ENCODE results near the gene TLE2. TPM values are rescaled to one million over a fixed set of nuclear protein-coding genes. Genes with fewer than 3 reads are reported as not detected.
A peak's percentile ranks its signal among the peaks of the same experiment; 100 is the strongest.

Gene TLE2
- polyA plus RNA-seq, 3 donors, result not detected

DNA sequence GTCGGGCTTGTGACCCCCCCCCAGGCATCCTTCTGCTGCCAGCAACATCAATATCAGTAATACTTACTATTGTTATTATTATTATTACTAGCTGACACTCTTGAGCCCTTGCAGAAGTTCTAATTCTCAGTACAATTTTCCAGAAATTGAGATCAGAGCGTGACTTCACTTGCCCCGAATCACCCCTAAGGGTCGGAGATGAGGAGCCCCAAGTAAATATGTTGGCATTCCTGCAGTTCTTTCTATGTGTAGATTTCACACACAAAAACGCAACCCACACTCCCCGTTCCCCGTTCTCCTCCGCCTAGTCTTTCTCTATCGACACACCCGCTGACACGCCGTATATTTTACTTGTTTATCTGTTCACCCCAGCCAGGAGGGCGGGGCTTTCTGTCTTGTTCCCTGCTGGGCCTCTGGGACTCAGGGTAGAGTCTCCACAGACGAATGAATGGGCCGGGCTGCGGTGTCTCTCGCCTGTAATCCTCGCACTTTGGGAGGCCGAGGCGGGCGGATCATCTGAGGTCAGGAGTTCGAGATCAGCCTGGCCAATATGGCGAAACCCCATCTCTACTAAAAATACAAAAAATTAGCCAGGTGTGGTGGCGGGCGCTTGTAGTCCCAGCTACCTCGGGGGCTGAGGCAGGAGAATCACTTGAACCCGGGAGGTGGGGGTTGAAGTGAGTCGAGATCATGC lies 18.6 kb upstream of the TLE2 start:
- H3K4me1 Mint-ChIP-seq, result peaks cover 7% of the 10 kb centered on the region
- Histone ChIP-seq H3K27me3 (ENCODE audit: control insufficient read depth in 2 of 2, insufficient read depth in 2 of 2, low read length in 2 of 2) (peaks cover 11 to 38% of the 10 kb centered on the region in 2 donors), H3K9me3 (replicated peaks in 1 of 2; ENCODE audit: control insufficient read depth in 1 of 2, insufficient read depth in 1 of 2, low read length in 2 of 2) (no peaks in the 10 kb centered on the region), H3K36me3 (replicated peaks in 1 of 2; ENCODE audit: control insufficient read depth in 1 of 2, insufficient read depth in 2 of 2, low read length in 2 of 2) (no peaks in the 10 kb centered on the region), H2AFZ (ENCODE audit: insufficient read depth, low read depth, low read length, poor library complexity, severe bottlenecking) (peak overlapping the region; percentile 56), H3K27ac (ENCODE audit: low read depth in 1 of 2, low read length in 2 of 2) (no peak overlapping the region), H3K79me2 (ENCODE audit: insufficient read depth, low read length) (no peaks in the 10 kb centered on the region), H3K9ac (ENCODE audit: insufficient read depth, low read length, poor library complexity, severe bottlenecking) (no peak overlapping the region), H3K4me3 (replicated peaks in 1 of 3; ENCODE audit: low read depth in 2 of 3, low read length in 3 of 3) (peak overlapping the region in 1 of 3 experiments; percentile 48), H4K20me1 (ENCODE audit: insufficient read depth, low read length) (peaks cover 1% of the 10 kb centered on the region), H3K4me1 (ENCODE audit: control insufficient read depth in 1 of 2, insufficient read depth in 2 of 2, low read length in 2 of 2) (peaks cover 6 to 11% of the 10 kb centered on the region in 2 donors), H3K4me2 (replicated peaks; ENCODE audit: extremely low read depth, low read length, poor library complexity, severe bottlenecking) (peak overlapping the region; percentile 66)
- peaks cover 0 to 13% (median 3%) of the 10 kb centered on the region in 7 donors for H3K9me3 Mint-ChIP-seq
- TF ChIP-seq, protein P1, sequence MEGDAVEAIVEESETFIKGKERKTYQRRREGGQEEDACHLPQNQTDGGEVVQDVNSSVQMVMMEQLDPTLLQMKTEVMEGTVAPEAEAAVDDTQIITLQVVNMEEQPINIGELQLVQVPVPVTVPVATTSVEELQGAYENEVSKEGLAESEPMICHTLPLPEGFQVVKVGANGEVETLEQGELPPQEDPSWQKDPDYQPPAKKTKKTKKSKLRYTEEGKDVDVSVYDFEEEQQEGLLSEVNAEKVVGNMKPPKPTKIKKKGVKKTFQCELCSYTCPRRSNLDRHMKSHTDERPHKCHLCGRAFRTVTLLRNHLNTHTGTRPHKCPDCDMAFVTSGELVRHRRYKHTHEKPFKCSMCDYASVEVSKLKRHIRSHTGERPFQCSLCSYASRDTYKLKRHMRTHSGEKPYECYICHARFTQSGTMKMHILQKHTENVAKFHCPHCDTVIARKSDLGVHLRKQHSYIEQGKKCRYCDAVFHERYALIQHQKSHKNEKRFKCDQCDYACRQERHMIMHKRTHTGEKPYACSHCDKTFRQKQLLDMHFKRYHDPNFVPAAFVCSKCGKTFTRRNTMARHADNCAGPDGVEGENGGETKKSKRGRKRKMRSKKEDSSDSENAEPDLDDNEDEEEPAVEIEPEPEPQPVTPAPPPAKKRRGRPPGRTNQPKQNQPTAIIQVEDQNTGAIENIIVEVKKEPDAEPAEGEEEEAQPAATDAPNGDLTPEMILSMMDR (IDR thresholded peaks at IDR 0.05), result no peak
- intact Hi-C loops (cut with micrococcal nuclease), result no loop called here
- H3K4me3 Mint-ChIP-seq, result peak overlapping the region; percentile 68 to 89
- H3K36me3 Mint-ChIP-seq, result peaks cover 4 to 6% of the 10 kb centered on the region in 2 donors
- peak; percentile 26 to 40 (median 40) for DNase-seq
- peaks cover 41 to 73% (median 46%) of the 10 kb centered on the region in 3 donors for H3K27me3 Mint-ChIP-seq (ENCODE audit: low read depth in 3 of 3)
- no peak overlapping the region for H3K27ac Mint-ChIP-seq
- 0% methylated on average over 11 of the region's 28 CpGs for WGBS (ENCODE audit: insufficient coverage)

DNA sequence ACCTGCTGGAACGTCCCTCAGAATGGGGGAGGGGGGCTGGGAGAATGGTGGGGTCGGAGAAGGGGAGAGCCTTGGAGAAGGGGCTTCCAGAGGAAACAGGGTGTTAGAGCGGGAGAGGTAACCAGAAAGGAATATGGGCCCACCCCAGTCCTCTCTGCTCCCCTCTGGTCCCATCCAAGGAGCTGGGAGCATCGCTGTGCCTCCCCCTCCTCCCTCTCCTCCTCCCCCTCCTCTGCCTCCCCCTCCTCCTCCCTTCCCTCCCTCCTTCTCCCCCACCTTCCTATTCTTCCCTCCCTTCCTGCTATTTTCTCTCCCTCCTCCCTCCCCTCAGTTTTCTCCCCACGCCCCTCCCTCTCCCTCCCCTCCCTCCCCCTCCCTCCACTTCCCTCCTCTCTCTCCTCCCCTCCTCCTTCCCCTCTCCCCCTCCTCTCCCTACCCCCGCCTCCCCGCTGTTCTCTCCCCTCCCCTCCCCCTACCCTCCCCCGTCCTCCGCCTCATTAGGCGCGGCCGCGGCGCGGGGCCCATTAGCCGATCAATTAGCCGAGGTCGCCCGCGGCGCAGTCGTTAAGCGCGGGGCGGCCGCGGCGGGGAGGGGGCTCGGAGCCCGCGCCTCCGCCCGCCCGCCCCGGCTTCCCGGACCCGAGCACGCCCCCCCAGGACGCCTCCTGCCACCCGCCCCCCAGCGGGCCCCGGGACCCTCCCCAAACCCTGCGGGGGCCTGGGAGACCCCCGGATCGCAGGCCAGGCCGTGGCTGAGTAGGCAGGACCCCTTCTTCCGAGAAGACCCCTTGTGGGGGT lies 17.8 kb upstream of the TLE2 start:
- Histone ChIP-seq H3K4me2 (replicated peaks; ENCODE audit: extremely low read depth, low read length, poor library complexity, severe bottlenecking) (peak overlapping the region; percentile 66), H3K79me2 (ENCODE audit: insufficient read depth, low read length) (no peaks in the 10 kb centered on the region), H3K9me3 (replicated peaks in 1 of 2; ENCODE audit: control insufficient read depth in 1 of 2, insufficient read depth in 1 of 2, low read length in 2 of 2) (no peaks in the 10 kb centered on the region), H3K27me3 (ENCODE audit: control insufficient read depth in 2 of 2, insufficient read depth in 2 of 2, low read length in 2 of 2) (peaks cover 14 to 43% of the 10 kb centered on the region in 2 donors), H3K4me1 (ENCODE audit: control insufficient read depth in 1 of 2, insufficient read depth in 2 of 2, low read length in 2 of 2) (peaks cover 6 to 11% of the 10 kb centered on the region in 2 donors), H2AFZ (ENCODE audit: insufficient read depth, low read depth, low read length, poor library complexity, severe bottlenecking) (peak overlapping the region; percentile 56), H3K27ac (ENCODE audit: low read depth in 1 of 2, low read length in 2 of 2) (no peak overlapping the region), H4K20me1 (ENCODE audit: insufficient read depth, low read length) (no peaks in the 10 kb centered on the region), H3K9ac (ENCODE audit: insufficient read depth, low read length, poor library complexity, severe bottlenecking) (no peak overlapping the region), H3K4me3 (replicated peaks in 1 of 3; ENCODE audit: low read depth in 2 of 3, low read length in 3 of 3) (peak overlapping the region in 1 of 3 experiments; percentile 48), H3K36me3 (replicated peaks in 1 of 2; ENCODE audit: control insufficient read depth in 1 of 2, insufficient read depth in 2 of 2, low read length in 2 of 2) (no peaks in the 10 kb centered on the region)
- TF ChIP-seq, protein P1 (IDR thresholded peaks at IDR 0.05), result no peak
- no peak for DNase-seq
- H3K4me1 Mint-ChIP-seq, result peaks cover 10% of the 10 kb centered on the region
- intact Hi-C loops (cut with micrococcal nuclease), result no loop called here
- H3K4me3 Mint-ChIP-seq, result peak overlapping the region in 1 of 2 donors; percentile 89
- peaks cover 0 to 13% (median 3%) of the 10 kb centered on the region in 7 donors for H3K9me3 Mint-ChIP-seq
- H3K36me3 Mint-ChIP-seq, result peaks cover 0 to 4% of the 10 kb centered on the region in 2 donors
- no peak overlapping the region for H3K27ac Mint-ChIP-seq
- WGBS (ENCODE audit: insufficient coverage), result 0% methylated on average over 25 of the region's 47 CpGs
- H3K27me3 Mint-ChIP-seq (ENCODE audit: low read depth in 3 of 3), result peaks cover 44 to 77% (median 51%) of the 10 kb centered on the region in 3 donors

All from CD14-positive monocyte (primary cell).